ENCODE results near the gene CDC26.
"Not testable (repeated sequence)": the region's sequence is repeated elsewhere in the genome, so short reads cannot be mapped to it uniquely, and the experiment has no call there.

CDC26 gene

GRCh38 chr9:113290052-113290607 is 14.8 kb upstream of the CDC26 start:
- DNase-seq = no peak

DNA sequence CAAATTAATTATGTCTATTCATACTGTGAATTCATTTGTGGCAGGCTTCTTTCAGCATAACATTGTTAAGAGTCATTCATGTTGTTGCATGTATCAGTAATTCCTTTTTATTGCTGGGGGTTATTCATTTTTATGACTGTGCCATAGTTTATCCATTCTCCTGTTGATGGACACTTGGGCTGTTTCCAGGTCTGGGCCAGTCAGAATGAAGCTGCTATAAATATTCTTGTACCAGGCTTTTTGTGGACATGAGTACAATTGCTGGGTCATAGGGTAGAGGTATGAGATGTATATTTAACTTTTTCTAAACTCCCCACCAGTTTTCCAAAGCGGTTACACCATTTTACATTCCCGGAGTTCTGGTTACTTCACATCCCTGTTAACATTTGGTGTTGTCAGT is 13.7 kb upstream of the CDC26 start:
- no peak for DNase-seq

GRCh38 chr9:113281356-113281755 is 6.0 kb upstream of the CDC26 start:
- DNase-seq = no peak

DNA sequence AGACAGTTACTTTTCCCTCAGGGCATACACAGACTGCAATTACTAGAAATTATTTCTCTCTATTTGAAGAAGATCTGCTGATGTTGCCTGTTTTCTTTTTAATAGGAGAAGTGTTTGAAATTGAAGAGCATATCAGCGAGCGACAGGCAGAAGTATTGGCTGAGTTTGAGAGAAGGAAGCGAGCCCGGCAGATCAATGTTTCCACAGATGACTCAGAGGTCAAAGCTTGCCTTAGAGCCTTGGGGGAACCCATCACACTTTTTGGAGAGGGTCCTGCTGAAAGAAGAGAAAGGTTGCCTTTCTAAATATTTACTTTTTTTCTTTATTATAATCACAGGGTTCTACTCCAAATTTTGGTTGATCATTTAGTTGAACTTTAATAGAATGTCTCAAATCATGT is 3.5 kb upstream of the CDC26 start:
- no peak for DNase-seq

DNA sequence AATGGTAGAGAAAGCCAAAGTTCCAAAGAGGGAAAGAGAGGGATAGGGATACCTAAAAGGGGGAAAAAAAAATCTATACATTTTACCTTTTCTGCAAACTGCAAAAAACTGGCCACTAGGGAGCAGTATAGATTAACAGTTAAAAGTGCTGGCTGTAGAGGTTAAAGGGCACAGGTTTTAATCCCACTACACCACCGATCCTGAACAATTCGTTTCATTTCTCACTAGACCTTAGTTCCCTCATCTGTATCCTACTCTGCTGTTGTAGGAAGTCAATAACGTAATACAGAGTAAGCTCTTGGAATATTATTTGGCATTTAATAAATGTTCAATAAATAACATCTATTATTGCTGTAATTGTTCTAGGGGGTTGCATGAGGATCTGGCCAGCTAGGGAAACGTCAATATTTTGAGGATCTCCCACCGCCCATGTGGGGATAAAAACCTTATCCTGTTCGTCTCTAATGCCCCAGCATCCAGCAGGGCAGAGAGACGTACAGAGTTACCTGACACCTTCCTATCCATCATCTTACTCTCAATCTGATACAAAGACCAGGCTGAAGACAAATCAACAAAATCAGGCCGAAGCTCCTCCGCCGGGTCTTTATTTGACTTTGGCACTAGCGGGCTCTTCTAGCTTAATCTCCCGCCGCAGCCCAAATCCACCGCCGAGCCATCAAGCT is 757 bp downstream of the CDC26 start:
- no peak for DNase-seq

DNA sequence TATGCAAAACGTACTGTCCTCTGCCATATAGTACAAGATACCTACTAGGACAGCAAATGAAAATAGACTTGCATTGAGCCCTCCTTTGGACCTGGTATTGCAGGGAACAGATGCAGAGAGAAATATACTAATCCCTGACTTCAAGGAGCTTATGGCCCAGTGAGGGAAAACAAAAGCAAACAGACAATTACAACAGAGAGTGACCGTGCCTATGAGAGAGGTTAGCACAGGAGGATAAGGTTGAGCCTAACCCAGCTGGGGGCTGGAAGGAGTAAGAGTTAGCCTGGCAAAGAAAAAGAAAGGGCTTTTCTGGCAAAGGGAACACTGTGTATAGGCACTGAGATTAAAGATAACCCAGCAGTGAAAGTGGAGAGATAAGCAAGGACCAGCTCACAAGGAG is 5.5 kb downstream of the CDC26 start:
- no peak for DNase-seq

GRCh38 chr9:113269355-113269754 is 6.0 kb downstream of the CDC26 start:
- no peak for DNase-seq

DNA sequence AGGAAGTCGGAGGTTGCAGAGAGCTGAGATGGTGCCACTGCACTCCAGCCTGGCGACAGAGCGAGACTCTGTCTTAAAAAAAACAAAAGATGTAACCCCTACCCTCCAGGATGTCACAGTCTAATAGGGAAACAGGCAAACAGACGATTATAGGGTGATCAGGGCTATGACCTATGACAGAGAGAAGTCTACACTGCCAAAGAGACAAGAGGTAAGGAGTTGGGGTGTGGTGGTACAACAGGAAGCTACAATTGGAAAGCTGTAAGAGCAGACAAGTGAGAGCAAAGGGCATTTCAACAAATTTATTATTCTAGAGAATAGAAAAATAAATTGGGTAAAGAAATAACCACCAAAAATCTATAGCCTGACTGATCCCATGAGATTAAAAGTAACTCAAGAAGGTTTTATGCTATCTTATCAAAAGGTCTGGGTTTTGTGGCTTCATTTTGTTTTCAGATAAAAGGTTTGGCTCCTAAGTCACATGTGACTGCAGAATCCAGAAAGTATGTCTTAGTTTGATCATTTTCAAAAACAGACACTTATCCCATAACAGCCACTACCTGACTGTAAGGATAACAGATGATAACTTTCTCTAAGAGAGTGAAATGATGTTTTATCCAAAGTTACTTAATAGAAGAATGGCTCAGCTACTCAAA is 7.3 kb downstream of the CDC26 start:
- DNase-seq = no peak

DNA sequence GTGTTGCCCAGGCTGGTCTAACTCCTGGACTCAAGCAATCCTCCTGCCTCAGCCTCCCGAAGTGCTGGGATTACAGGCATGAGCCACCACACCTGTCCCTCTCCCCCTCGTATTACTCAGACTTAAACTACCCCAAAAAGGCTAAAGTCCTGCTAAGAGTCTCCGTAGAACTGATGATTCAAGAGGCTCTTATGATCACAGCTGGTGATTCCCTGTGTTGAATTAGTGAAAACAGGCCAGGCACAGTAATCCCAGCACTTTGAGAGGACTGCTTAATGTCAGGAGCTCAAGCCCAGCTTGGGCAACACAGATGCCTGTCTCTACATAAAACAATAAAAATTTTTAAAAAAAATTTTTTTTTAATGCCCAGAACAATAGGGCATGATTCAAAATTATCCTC is 9.2 kb downstream of the CDC26 start:
- DNase-seq = no peak

- DNase-seq = no peak
Observed at GRCh38 chr9:113261917-113262671, 13.3 kb downstream of the CDC26 start.

DNA sequence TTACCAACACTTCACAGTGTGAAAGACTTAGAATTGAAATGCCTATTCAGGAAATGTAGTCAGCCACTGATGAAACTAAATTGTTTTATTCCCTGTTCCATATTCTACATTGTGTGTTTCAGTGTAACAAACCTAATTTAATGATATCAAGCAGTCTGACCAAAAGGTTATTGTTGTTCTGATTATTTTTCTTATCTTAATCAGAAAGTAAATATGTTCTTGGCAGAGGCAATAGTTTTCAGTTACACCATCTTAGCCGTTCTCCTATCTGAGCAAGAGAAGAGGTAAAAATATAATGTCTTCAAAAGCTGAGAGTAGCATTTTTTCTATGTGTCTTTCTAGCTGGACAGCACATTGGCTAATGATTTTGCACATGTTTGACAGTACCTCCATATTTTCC is 17.1 kb downstream of the CDC26 start:
- no peak for DNase-seq

DNA sequence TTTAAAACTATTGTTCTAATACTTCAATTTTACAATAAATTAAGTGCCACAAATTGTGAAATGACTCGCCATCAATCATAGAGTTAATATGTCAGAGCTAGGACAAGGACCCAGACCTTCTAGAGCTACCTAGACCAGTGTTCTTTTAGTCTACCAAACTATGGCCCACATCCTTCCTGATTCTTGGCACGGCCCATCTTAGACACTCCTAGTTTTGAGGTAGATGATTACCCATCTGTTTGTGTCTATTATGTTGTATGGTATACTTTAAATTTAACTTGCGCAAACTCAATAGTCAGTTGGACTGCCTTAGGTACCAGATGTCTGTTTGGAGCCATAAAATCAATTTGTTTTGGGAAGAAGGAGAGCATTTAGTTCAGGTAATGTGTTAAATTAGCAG is 17.5 kb downstream of the CDC26 start:
- DNase-seq = no peak

GRCh38 chr9:113255438-113255837 is 19.9 kb downstream of the CDC26 start:
- no peak for DNase-seq

- no peak for DNase-seq
Observed at GRCh38 chr9:113254991-113255390, 20.4 kb downstream of the CDC26 start.

DNA sequence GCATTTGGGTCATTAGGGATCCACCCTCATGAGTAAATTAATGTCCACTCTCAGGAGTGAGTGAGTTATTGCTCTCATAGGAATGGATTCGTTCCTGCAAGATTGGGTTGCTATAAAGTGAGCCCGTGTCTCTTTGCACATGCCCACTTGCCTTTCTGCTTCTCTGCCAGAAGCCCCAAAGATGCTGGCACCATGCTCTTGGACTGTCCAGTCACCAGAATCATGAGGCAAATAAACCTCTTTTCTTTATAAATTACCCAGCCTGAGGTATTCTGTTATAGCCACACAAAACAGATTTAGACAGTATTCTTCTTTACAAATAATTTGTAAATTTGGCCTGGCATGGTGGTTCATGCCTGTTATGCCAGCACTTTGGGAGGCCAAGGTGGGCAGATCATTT is 24.6 kb downstream of the CDC26 start:
- DNase-seq = no peak

DNA sequence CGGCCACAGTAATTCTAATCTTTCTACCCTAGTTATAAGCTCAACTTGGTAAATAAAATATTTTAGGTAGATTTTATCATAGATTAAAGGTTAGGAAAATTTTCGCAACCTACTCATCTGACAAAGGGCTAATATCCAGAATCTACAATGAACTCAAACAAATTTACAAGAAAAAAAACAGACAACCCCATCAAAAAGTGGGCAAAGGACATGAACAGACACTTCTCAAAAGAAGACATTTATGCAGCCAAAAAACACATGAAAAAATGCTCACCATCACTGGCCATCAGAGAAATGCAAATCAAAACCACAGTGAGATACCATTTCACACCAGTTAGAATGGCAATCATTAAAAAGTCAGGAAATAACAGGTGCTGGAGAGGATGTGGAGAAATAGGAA is 25.7 kb downstream of the CDC26 start:
- not testable (repeated sequence) for DNase-seq

GRCh38 chr9:113247640-113248039 is 27.7 kb downstream of the CDC26 start:
- DNase-seq = no peak

GRCh38 chr9:113246928-113247327 is 28.4 kb downstream of the CDC26 start:
- no peak for DNase-seq

- no peak for DNase-seq
Observed at GRCh38 chr9:113245894-113246293, 29.5 kb downstream of the CDC26 start.

DNA sequence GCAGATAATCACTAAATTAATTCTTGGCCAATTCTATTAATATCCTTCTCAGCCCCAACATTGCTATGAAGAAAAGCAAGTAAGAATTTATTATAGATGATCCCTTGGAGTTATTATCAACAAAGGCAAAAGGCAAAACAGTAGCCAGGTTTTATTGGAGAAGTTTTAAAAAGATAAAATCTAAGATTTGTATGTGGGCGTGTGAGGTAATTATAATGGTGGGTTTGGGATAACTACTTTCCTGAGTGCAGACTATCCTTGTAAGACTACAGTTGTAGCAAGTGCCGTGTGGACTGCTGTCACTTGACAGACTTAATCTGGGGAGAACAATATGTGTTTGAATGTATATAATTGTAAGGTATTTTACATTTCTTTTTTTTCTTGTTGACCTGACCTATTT is 30.8 kb downstream of the CDC26 start:
- no peak for DNase-seq

- DNase-seq = no peak
Observed at GRCh38 chr9:113241161-113241560, 34.2 kb downstream of the CDC26 start.

DNA sequence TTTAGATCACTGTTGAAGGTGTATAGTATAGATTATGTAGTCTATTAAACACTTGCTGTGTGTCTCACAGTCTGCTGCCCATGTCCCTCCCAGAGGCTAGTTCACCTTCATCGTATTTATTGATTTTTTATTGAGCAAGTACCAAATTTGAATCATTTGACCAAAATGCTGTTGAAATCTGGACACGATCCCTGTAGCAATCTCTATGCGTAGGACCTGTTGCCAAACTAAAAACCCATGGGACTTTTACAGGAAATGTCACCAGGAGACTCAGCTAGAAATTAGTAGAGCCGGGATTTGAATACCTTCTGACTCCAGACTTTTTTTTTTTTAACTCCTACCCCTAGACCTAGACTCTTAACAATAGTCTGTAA is 36.5 kb downstream of the CDC26 start:
- no peak for DNase-seq

GRCh38 chr9:113238202-113238858 is 37.0 kb downstream of the CDC26 start:
- no peak for DNase-seq
